RPMI8226 (cell line): ENCODE results near the gene ULK4.

Source experiments
- DNase-seq: peaks from one replicate; pipeline ENCODE4 v3.0.0-alpha.2; 2015

The ULK4 gene

DNA sequence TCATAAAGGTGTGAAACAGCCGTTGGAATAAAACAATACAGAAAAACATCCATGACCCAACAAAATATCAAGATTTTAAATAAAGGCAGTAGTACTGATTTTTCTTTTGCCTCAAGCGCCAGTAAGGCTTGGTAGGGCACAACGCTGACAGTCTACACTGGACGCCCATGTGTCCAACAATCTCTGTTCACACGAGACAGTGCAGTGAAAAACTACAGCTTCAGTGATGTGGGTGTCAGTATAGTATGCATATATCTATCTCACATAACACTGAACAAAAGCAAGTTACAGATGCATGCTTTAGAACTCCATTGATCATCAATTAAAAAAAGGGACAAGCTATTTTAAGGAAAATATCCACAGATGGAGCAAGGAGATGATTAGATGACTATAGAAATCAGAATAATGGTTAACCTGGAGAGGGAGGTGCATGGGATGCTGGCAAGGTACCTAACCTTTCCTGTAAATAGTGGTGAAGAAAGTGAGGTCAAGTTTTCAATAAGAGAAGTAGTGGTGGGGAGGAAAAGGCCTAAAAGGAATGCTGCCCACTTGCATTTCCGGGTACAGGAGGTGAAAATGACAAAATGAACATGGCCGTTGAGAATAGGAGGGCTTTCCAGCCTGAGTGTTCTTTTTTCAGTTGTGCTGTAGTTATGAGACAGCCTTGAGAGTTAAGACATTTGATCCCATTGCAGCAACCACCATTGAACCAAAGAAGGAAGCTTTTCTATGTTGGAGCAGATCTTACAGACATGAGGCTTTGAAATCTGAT, 719.9 kb downstream of the ULK4 start:
- DNase-seq: no peak

DNA sequence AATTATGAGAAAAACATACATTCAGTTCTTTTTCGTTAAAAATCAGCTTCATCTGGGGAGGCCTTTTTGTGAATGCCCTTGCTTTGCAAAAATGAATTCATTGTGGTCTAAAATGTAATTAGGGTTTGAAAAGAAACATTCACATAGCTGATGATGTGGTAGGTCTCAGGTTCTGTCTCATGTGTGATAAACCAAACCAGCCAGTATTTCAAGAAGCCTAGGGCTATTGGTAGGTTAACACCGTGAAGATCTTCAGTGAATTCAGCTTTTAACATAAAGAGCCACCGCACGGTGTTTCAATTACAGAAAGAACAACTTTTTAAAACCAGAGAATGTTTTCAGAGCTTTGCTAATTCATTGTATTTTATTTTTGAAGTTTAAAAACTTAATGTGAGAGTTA, 720.7 kb downstream of the ULK4 start:
- DNase-seq: no peak

DNA sequence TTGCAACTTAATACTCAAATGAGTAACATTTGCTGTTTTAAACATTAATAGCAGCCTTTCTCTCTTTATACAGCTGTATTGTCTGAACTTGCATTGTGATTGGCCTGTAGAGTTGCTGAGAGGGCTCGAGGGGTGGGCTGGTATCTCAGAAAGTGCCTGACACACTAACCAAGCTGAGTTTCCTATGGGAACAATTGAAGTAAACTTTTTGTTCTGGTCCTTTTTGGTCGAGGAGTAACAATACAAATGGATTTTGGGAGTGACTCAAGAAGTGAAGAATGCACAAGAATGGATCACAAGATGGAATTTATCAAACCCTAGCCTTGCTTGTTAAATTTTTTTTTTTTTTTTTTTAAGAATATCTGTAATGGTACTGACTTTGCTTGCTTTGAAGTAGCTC, 722.3 kb downstream of the ULK4 start:
- no peak for DNase-seq

DNA sequence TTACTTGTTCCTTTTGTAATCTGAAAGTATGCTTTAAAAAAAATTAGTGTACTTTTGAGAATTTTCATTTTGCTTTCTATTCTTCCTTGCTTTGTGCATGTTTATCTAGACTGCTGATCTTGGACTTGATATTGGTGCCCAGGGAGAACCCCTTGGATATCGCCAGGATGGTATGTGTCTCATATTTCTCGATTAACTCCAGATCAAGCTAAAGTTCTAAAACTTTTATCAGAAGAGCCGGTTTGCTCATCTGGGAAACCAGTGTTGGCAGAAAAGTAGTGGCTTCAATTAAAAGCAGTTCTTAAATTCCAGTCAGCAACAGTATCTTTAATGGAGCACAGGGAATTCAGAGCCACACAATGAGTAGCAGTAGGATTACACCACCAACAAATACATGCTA, 724.0 kb downstream of the ULK4 start:
- no peak for DNase-seq

DNA sequence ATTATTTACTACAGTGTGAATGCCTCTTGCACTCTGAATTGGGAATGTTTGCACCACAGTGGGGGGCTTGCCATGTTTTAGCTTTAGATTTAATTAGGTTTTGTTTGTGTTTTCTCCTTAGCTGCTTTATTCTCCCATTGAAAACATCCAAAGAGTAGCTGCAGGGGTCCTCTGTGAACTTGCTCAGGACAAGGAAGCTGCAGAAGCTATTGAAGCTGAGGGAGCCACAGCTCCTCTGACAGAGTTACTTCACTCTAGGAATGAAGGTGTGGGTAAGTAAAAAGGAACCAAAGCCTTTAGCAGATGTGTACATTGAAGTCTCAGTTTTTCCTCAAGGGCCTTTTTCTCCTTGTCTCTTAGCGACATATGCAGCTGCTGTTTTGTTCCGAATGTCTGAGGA, 725.7 kb downstream of the ULK4 start:
- no peak for DNase-seq

DNA sequence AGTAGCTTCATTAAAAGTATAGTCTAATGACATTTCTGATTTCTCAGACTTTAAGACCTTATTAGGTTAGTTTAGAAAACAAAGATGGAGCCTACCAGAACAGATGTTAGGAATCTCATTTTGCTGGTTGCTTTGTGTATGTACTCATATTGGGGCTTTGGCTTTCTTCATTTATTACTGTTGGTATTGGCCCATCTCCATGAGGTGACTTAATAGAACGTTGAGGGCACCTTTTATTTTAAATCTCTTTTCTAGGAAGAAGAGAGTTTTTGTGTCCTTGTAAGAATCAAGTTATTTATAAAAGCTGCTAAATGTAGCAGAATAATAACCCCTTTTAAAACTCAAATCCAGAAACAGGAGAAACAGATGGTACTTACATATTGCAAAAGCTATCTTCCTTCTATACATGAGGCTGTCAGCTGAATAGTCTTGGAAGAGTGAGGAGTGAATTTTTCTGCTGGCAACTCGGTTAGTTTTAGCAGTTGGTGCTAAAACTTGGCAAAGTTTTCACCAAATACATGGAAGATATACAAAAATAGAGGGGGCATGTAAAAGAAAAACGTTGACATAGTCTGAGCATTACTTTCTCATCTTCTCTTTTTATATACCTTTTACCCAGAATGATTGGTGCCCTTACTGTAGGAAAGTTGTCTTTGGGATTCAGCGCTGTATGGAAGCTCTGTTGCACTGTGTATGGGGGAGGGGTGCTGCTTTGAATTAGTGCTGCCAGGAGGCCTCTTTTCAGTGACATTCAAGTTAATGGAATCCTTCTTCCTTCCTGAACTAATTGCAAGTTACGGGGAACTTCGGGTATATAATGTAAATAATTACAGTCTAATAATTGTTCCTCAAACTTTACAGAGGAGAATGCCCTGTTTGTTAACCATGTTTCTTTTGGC, 726.8 kb downstream of the ULK4 start:
- DNase-seq: no peak

DNA sequence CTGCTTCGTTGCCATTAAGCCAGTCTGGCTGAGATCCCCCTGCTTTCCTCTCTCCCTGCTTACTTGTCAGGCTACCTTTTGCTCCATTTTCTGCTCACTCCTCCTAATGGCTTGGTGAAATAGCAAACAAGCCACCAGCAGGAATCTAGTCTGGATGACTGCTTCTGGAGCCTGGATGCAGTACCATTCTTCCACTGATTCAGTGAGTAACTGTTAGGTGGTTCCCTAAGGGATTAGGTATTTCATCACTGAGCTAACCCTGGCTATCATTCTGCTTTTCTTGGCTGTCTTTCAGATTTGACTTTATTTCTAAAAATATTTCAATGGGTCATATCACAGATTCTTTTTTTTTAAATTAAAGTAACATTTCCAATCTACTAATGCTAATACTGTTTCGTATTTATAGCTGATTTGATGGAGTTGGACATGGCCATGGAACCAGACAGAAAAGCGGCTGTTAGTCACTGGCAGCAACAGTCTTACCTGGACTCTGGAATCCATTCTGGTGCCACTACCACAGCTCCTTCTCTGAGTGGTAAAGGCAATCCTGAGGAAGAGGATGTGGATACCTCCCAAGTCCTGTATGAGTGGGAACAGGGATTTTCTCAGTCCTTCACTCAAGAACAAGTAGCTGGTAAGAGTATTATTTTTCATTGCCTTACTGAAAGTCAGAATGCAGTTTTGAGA, 737.6 kb downstream of the ULK4 start:
- DNase-seq: no peak

DNA sequence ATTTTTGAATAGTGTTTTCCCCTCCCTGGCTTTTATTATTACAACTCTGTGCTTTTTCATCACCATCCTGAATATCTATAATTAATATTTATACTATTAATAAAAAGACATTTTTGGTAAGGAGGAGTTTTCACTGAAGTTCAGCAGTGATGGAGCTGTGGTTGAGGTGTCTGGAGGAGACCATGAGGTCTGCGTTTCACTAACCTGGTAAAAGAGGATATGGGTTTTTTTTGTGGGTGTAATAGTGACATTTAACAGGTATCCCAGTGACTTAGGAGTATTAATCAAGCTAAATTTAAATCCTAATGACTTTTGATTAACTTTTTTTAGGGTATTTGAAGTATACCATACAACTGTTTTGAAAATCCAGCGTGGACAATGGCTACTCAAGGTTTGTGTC, 738.2 kb downstream of the ULK4 start:
- DNase-seq: no peak

DNA sequence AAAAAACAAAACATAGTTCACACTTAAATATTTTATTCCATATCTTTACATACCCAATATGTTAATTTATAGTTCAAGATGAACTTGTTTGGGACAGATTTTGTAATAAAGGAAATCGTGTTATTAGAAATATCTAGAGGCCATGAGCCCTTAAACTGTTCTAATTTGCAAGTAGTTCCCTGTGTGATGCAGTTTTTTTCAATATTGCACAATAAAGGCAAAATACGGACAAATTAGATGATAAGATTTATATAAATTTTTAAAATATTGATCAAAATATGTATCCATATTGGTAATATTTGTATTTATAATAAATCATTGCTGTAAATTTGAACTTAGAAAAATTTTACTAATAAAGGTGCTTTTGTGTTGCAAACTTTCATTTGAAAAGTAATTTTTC, 738.8 kb downstream of the ULK4 start:
- no peak for DNase-seq

DNA sequence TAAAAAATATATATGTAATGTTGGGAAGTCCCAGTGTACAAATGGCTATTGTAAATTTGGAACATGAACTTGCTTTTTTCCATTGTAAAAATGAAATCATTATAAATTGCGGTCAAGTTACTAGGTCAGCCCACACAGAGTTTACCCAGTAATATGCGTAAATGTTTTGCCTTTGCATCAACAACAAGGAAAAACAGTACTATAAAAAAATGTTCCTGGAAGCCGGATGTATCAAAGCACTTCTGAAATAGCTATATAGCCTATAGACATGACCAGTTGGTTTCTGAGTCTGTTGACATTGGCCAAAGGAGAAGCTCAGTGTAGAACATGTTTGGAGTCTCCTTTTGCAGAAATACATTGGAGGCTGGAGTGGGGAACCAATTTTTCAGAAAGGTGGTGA, 739.4 kb downstream of the ULK4 start:
- DNase-seq: no peak

DNA sequence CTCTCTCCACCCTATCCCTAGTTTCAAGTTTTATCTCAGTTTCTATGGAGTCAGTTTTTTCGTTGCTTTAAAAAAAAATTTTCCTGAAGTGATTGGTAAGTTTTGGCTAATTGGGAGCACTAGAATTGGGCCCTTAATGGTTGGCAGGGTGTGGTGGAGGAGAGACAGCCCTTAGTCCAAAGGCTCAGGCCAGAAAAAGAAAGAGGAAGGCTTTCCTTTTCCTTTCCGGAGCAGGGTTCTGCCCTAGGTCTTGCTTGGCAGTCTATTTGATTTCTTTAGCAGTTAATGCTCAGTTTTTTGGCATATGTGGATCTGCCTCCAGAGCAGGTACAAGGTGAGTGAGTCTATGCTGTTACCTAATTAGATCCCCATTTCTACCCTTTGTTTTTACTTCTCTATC, 739.9 kb downstream of the ULK4 start:
- DNase-seq: no peak

DNA sequence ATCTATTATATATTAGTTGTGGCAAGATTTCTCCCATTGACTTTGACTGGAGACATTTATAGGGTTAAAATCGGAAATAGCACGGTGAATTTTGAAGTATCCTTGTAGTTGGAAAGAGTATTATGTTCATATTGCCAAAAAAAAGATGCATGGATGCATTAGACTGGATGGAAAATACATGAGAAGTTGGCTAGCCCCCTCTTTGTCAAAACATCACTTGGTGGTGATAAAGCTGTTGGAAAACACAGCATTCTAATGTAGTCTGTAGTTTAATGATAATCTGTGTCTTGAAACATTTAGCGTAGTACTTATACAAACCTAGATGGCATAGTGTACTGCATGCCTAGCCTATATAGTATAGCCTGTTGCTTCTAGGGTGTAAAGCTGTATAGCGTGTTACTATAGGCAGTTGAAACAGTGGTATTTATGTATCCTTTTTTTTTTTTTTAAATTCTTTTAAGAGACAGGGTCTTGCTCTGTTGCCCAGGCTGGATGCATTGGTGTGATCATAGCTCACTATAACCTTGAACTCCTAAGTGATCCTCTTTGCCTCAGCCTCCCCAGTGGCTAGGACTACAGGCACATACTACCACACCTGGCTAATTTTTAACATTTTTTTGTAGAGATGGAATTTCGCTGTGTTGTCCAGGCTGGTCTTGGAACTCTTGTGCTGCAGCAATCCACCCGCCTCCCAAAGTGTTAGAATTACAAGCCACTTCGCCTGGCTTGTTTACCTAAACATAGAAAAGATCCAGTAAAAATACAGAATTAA, 740.8 kb downstream of the ULK4 start:
- DNase-seq: no peak

DNA sequence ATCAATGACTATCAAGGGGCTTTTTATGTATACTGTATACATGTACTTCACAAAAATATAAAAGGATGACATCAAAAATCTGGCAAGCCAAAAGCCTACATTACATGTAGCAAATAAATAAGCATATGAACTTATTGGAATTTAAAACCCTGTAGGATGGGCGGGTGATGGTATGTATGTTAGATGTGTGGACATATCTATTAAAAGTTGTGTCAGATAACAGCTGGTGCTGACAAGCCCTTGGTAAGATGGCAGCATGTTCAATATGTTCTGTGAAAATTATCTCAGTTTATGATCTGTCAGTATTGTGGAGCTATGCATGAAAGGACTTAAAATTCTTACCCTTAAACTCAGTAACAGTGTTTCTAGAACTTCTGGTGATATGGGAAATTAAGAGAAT, 742.5 kb downstream of the ULK4 start:
- no peak for DNase-seq

DNA sequence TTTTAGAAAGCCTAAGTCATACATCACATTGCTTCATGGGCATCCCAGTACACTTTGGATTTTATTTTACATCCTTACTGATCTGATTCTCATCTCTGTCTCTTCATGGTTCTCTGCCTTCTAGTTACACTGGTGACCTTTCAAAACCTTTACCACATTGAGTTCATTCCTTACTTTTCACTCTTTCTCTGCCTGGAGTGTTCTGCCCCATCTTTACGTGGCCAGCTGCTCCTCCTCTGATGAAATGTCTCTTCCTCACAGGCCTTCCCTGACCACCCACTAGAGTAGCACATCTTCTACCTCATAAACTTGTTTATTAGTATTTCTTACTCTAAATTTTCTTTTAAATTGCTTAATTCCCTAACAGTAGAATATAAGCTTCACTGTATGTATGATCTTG, 744.9 kb downstream of the ULK4 start:
- DNase-seq: no peak

DNA sequence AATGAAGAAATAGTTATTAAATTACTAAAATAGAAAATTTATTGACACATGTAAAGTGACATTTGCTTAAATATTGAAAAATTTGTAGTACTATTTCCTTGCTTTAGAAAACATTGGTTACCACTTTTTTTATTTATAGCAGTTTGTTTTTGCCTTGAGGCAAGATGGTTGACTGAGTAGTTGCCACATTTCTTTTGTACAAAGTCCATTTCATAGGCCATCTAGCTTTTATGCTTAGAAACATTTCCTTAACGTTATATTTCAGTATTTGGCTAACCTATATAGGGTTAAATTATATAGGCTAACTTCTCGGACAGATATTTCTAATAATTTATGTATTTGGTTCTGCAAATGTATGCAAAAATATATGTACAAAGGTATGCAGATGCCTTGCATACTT, 745.5 kb downstream of the ULK4 start:
- DNase-seq: no peak

DNA sequence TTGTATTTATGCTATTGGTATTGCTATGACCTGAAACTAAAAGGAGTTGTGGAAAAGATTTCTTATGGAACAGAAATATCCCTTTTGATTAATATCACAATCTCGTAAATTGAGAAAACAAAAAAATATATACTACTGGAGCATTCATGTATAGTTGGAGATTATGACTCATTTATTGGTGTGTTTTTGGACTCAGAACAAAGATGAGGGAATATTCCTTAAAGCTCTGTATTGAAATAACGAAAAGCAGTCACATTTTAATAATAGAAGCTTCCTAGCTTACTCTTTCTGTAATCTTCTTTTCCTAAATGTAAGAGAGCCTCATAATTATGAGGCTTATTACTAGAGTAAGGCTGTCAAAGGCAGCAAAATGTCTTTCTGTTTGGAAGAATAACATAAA, 748.3 kb downstream of the ULK4 start:
- no peak for DNase-seq

DNA sequence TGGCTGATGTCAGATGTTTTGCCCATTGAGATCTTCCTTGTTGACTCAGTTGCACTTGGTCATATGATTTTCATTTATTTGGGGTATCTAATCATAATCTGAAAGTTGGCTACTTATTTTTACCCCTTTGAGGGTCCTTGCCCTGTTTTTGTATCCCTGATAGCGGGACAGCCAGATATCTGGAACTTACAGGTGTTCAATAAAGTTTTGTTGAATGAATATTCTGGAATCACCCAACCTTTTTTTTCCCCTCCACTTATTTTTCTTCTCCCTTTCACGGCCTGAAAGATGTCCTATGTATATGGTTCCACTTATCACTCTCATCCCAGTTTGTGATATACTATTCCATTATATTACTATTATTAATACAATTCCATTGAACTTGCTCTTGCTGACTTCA, 749.8 kb downstream of the ULK4 start:
- no peak for DNase-seq

DNA sequence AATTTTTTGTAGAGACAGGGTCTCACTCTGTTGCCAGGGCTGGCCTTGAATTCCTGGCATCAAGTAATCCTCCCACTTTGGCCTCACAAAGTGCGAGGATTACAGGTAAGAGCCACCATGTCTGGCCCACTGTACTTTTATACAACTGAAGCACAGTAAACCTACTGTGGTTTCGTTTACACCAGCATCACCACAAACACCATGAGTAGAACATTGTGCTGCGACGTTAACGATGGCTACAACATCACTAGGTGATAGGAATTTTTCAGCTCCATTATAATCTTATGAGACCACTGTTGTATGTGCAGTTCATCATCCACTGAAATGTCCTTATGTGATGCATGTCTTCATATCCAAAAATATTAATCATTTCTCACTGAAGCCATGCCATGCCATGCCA, 750.9 kb downstream of the ULK4 start:
- DNase-seq: no peak

DNA sequence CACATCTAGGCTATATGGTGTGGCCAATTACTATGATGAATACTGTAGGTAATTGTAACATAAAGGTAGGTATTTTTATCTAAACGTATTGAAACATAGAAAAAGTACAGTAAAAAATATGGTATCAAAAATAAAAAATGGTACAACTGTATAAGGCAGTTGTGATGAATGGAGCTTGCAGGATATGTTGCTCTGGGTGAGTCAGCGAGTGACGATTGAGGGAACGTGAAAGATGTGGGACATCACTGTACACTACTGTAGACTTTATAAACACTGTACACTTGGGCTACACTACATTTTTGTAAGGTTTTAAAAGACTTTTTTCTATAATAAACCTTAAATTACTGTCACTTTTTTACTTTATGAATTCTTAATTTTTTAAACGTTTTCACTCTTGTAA, 752.3 kb downstream of the ULK4 start:
- no peak for DNase-seq

DNA sequence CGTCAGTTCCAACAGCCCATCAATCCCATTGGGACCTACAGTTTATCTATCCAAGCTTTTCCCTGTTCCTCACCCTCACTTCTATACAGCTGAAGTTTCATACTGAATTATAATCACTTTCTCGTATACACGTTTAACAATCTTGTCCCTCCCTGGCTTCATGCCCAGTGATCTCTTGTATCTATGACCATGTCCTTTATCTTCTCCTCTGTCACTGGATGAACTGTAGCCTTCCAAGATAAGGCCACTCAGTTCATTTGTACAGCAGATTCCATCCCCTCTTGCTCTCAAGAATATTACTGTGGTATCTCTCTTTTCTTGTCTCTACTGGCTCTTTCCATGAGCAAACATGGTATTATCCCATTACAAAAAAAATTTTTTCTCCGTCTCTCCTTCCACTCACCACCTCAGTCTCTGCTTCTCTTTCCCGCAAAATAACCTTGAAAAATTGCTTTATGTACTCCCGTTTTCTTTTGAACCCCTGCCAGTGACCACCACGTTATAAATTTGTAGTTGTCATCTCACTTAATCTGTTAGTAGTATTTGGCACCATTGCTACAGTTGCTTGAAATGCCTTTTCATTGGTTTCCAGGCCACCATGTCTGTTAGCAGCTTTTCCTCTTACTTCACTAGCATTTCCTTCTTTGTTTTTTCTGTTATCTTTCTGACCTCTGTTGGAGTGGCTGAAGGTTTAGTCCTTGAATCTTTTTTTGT, 753.2 kb downstream of the ULK4 start:
- DNase-seq: no peak

DNA sequence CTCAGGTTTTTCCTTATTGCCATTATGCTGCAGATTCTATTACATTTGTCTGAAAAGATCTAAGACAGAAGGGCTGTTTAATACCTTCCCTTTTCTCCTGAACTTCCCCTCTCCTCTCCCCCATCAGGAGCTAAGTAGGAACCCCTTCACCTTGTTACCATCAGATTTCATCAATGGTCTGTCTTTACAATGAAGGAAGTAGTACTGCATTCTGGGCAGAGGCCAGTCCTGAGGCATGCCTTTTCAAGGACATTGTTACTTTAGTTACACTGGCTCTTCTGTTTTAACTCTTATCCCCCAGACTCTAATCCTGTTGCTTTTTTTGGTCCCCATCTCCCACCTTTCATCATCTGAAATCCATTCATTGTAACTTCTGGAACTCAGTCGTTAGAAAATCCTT, 754.5 kb downstream of the ULK4 start:
- DNase-seq: no peak

DNA sequence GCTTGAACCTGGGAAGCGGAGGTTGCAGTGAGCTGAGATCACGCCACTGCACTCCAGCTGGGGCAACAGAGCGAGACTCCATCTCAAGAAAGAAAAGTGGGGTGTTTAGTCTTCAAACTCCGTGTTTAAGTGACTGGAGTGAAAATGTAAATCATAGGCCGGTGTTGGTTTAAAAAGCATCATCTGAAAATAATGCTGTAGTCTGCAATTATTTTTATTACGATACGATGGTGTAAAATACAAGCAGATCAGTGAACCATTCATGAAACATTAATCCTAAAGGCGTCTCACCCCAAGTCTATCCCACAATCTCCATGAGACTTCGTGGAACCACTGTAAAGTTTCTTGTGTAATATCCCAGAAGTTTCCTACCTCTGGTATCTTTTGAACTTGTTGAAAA, 756.3 kb downstream of the ULK4 start:
- no peak for DNase-seq
